Activated T-cell treated with anti-CD3 and anti-CD28 coated beads for 4 hours (primary cell): Measurements from ENCODE around the gene DDX28.
"Not testable (repeated sequence)": the region's sequence is repeated elsewhere in the genome, so short reads cannot be mapped to it uniquely, and the experiment has no call there.

Source experiments
- DNase-seq: peaks from one replicate; pipeline ENCODE4 v3.0.0-alpha.2; 2020

Gene DDX28

DNA sequence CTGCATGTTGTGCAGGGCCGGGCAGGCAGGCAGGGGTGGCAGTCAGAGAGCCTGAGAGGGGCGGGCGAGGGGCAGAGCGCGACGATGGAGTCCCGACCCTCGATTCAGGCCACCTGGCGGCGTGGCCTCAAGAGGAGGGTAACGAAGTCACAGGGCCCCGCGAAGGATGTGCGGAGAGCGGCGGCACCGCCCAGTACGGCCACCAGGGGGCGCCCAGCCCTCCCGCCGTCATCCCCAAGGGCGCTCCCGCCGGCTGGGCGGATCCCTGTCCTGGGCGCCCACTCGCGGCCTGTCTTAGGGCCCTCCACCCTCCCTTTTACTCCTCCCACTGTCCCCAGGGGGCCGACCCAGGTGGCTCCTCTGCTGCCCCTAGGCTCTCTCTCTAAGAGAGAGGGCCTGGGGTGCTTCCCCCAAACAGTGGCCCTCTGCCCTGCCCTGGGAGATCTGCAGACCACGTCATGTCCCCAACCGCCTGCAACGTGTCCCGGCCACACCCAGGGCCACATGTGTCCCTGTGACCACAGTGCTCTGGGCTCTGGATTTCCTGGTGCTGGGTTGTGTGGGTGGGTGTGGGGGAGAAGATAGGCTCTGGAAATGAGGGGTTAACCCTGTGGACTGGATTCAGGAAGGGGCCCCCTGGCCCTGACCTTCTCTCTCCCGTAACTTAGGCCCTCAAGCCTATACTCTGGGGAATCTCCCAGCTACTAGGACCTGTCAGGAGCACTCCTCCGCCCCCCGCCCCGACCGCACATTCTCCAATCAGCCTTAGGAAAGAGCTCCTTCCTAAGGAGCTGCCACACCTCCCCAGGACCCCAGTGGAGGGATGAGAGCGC, 29.6 kb downstream of the DDX28 start:
- DNase-seq: peak; percentile 63

- no peak for DNase-seq
These were observed 30.3 kb downstream of the DDX28 start for GRCh38 chr16:67992661-67993206.

- no peak for DNase-seq
These were observed 33.0 kb downstream of the DDX28 start for GRCh38 chr16:67990018-67990386.

- DNase-seq: no peak
These were observed 33.6 kb downstream of the DDX28 start for GRCh38 chr16:67989322-67990017.

GRCh38 chr16:67988675-67989074, 34.4 kb downstream of the DDX28 start:
- no peak for DNase-seq

GRCh38 chr16:67987460-67988160, 35.4 kb downstream of the DDX28 start:
- no peak for DNase-seq

GRCh38 chr16:67986949-67987348, 36.1 kb downstream of the DDX28 start:
- DNase-seq: no peak

- DNase-seq: no peak
These were observed 40.9 kb downstream of the DDX28 start for GRCh38 chr16:67982011-67982696.

DNA sequence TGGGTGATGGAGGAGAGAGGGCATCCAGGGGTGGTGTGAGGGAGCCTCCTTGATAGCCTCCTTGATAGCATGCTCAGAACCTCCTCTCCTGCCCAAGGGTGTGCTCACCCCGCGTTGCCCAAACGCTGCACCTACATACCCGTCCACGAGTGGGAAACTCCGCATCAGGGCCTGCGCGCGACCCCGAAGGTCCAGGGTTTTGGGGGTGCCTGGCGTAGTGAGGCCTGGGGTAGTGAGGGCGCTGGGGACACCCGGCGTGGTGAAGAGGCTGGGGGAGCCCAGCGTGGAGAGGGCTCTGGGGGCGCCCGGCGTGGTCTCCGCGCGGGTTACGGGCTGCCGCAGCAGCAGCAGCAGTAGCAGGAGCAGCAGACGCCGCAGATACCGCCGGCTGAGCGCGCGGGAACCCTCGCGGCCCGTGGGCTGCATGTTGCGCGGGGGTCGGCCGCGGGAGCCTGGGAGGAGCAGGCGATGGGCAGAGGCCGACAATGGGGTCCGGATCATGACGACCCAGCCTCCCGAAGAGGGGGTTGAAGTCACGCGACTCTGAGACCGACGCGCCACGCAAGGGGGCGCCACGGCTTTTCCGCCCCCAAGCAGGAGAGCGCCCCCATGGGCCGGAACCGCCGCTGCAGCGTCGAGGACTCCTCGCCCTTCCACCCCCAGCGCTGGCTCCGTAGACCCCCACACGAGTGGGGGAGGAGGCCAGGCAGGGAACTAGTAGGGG, 42.9 kb downstream of the DDX28 start, which contains the start of gene DPEP3:
DPEP3 (minus strand) TSS at position 545 of the 724 bp plus-strand sequence; CDS start at position 426, 119 bp downstream.
- no peak for DNase-seq

GRCh38 chr16:67977469-67978227, 45.4 kb downstream of the DDX28 start:
- DNase-seq: no peak

- no peak for DNase-seq
These were observed 46.0 kb downstream of the DDX28 start for GRCh38 chr16:67977005-67977404.

GRCh38 chr16:67976205-67976604, 46.8 kb downstream of the DDX28 start:
- DNase-seq: no peak

GRCh38 chr16:67975321-67976105, 47.5 kb downstream of the DDX28 start:
- DNase-seq: no peak

DNA sequence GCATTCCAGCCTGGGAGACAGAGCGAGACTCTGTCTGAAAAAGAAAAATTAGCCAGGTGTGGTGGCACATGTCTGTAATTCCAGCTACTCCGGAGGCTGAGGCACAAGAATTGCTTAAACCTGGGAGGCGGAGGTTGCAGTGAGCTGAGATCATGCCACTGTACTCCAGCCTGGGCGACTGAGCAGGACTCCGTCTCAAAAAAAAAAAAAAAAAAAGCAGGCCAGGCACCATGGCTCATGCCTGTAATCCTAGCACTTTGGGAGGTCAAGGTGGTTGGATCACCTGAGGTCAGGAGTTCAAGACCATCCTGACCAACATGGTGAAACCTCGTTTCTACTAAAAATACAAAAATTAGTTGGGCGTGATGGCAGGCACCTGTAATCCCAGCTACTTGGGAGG, 50.7 kb downstream of the DDX28 start:
- DNase-seq: not testable (repeated sequence)

DNA sequence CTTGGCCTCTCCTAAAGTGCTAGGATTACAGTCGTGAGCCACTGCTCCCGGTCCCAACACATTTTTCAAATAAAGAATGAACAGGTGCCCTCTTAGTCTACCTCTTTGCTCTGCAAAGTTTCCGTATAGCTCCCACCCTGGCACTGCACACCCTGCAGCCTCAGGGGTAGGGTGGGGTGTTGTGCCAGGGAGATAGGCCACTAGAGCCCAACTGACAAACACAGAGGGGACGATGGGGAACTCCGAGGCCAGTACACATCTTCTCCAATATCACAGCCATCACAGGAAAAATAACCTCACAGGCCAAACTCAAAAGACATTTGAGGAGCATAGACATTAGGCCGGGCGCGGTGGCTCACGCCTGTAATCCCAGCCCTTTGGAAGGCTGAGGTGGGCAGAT, 51.9 kb downstream of the DDX28 start:
- DNase-seq: no peak
